BLaER1 treated with 17β-estradiol and CSF1 and Interleukin-3, amounts not matched to agents 10 nM and 100 nM (cell line): Measurements from ENCODE around the gene RBMS1.

Source experiments
- H3K27ac ChIP-seq, 11 experiments: shearing (Covaris generic); formaldehyde crosslinking; 2 replicates each; pipeline ENCODE4 v1.8.1; 2022
- H3K27me3 ChIP-seq, 11 experiments: shearing (Covaris generic); formaldehyde crosslinking; 2 replicates each; pipeline ENCODE4 v1.8.1; 2022
- H3K36me3 ChIP-seq, 11 experiments: shearing (Covaris generic); formaldehyde crosslinking; 2 replicates each; pipeline ENCODE4 v1.8.1; 2022
- H3K4me1 ChIP-seq, 10 experiments: shearing (Covaris generic); formaldehyde crosslinking; 2 replicates each; pipeline ENCODE4 v1.8.1; 2022
- H3K4me2 ChIP-seq, 11 experiments: shearing (Covaris generic); formaldehyde crosslinking; 2 replicates each; pipeline ENCODE4 v1.8.1; 2022
- H3K4me3 ChIP-seq, 10 experiments: shearing (Covaris generic); formaldehyde crosslinking; 2 replicates each; pipeline ENCODE4 v1.8.1; 2022
- H3K9ac ChIP-seq, 11 experiments: shearing (Covaris generic); formaldehyde crosslinking; 2 replicates each; pipeline ENCODE4 v1.8.1; 2022
- H3K9me3 ChIP-seq, 11 experiments: shearing (Covaris generic); formaldehyde crosslinking; replicated peaks in 1 of 11; 2 replicates each; pipeline ENCODE4 v1.8.1; 2022
- H4K20me1 ChIP-seq, 11 experiments: shearing (Covaris generic); formaldehyde crosslinking; 2 replicates each; pipeline ENCODE4 v1.8.1; 2022
- Cebpa-rat ChIP-seq, 11 experiments: shearing (Covaris generic); IDR thresholded peaks; 2 replicates each; pipeline ENCODE4 v1.8.1; 2022

RBMS1 gene

DNA sequence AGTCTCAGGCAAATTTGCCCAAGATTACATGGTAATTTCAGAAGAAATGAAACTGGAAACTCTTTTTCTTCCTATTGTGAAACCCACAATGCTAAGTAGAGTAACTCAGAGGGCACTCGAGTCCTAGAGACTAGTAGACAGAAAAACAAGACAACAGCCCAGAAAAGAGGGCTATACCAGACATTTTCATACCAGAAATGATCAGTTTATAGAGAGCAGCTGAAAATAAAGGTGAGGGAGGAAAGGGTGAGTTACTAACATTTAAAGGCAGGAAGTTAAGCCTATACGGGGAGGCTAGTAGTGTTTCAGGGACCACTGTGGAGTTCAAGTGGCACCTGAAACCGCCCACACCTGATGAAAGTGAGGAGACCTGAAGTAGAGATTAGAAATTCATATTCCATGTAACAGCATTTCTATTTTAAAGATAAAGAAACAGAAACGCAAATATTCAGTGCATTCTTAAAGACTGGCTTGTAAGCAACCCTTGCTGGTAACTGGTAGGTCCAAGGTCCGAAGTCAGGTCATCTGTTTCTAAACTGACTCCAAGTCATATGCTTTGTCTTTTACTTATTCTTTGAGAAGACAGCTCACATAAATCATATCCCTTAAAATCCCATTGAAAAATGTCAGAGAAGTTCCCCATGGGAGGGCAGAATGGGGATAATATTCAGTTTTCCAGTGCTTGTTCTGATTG is 148.4 kb downstream of the RBMS1 start:
- H3K36me3 ChIP-seq, result peaks cover 0 to 33% (median 4%) of the 10 kb centered on the region in 11 experiments; a peak in 9 of 22 replicates
- peak overlapping the region in 4 of 11 experiments; percentile 3 to 69 (median 36); a peak in 6 of 22 replicates for H3K4me2 ChIP-seq
- H3K4me1 ChIP-seq, result peaks cover 0 to 34% (median 2%) of the 10 kb centered on the region in 10 experiments; a peak in 6 of 20 replicates
- no peak overlapping the region for H3K27ac ChIP-seq
- peaks cover 0 to 99% (median 0%) of the 10 kb centered on the region in 11 experiments; a peak in 6 of 22 replicates for H4K20me1 ChIP-seq
- no peaks in the 10 kb centered on the region for H3K27me3 ChIP-seq
- no peak overlapping the region for H3K9ac ChIP-seq
- no peaks in the 10 kb centered on the region for H3K9me3 ChIP-seq
- H3K4me3 ChIP-seq, result no peak overlapping the region
- TF ChIP-seq Cebpa-rat (IDR thresholded peaks at IDR 0.05), result no peak

DNA sequence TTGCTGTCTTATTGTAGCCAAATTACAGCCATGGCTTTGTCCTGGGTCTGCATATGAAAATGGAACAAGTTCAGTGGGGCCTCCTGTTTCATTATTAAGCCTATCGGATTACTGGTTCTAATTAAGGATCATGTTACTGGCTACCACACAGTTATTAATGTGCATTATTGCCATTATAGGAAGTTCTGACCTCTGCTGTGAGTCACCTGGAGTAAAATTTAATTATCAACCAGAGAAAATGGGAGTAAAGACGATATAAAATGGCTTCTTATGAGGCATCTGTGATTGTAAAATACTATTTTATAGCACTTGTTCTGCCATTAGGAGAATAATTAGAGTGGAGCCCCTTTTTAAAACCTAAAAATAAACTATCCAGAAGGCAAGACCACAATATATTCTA is 150.2 kb downstream of the RBMS1 start:
- no peaks in the 10 kb centered on the region for H3K9me3 ChIP-seq
- H3K27ac ChIP-seq, result no peak overlapping the region

DNA sequence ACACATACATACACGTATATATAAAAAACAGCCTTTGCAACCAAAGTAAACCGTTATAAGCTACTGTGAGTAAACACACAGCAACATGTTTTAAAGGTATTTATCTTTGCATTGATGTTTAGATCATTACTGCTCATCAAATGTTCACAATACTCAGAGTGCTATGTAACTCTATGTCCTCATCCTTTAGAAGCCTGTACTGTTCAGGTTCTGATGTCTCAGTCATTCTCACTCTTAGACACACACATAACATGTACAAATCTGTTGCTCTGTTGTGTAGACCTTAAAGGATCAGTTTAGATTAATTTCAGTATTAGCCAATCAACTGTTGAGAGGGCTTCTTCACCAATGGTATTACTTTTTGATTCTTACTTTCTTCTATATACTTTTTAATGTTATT is 153.9 kb downstream of the RBMS1 start:
- TF ChIP-seq Cebpa-rat (IDR thresholded peaks at IDR 0.05), result no peak
- H3K4me3 ChIP-seq, result no peak overlapping the region
- peaks cover 0 to 95% (median 6%) of the 10 kb centered on the region in 11 experiments; a peak in 10 of 22 replicates for H4K20me1 ChIP-seq
- H3K27me3 ChIP-seq, result no peaks in the 10 kb centered on the region
- peaks cover 0 to 14% (median 0%) of the 10 kb centered on the region in 10 experiments; a peak in 6 of 20 replicates for H3K4me1 ChIP-seq
- no peak overlapping the region for H3K9ac ChIP-seq
- peaks cover 0 to 13% (median 0%) of the 10 kb centered on the region in 11 experiments; a peak in 4 of 22 replicates for H3K36me3 ChIP-seq
- no peak overlapping the region for H3K4me2 ChIP-seq
- no peaks in the 10 kb centered on the region for H3K9me3 ChIP-seq
- H3K27ac ChIP-seq, result no peak overlapping the region

More for the DNA sequence above, 150.2 kb downstream of the RBMS1 start:
- H3K4me1 ChIP-seq, result peaks cover 0 to 34% (median 2%) of the 10 kb centered on the region in 10 experiments; a peak in 6 of 20 replicates
- H3K27me3 ChIP-seq, result no peaks in the 10 kb centered on the region
- TF ChIP-seq Cebpa-rat (IDR thresholded peaks at IDR 0.05), result no peak
- no peak overlapping the region for H3K4me2 ChIP-seq
- H4K20me1 ChIP-seq, result peaks cover 0 to 99% (median 5%) of the 10 kb centered on the region in 11 experiments; a peak in 8 of 22 replicates
- H3K9ac ChIP-seq, result no peak overlapping the region
- peaks cover 0 to 21% (median 0%) of the 10 kb centered on the region in 11 experiments; a peak in 5 of 22 replicates for H3K36me3 ChIP-seq
- H3K4me3 ChIP-seq, result no peak overlapping the region

DNA sequence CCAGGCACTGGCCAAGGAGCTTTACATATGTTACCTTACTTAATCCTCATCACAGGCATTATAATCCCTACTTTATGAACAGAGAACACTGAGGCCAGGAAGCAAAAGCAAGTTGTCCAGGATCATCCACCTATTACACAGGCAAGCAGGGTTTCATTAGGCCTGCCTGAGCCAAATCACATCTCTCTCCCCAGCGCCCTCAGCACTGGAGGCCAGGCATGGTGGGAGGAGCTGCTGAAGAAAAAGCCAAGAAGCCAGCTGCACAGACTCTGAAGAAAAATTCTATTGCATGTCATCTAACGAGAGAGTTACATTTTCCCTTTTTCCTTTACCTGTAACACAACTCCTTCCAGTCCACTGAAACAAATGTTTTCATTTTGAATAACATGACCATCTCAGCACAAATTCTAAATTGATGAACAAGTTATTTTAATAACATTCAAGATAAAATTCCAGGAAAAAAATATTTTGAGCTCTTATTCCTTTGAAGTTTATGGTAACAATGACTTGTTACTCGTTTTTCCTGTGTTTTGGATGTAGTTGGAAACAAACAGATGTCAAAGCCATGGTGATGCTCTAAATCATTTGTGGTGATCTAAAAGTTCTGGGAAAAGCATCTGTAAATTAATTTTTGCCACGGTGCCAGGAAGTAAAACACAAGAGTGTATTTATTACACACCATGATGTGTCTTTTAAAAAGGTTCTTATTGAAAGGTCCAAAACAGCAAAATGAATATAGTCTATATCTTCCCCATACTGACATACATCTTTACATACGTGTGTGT is 154.5 kb downstream of the RBMS1 start:
- no peak for TF ChIP-seq Cebpa-rat (IDR thresholded peaks at IDR 0.05)
- H3K27me3 ChIP-seq, result no peaks in the 10 kb centered on the region
- H3K4me2 ChIP-seq, result no peak overlapping the region
- no peak overlapping the region for H3K4me3 ChIP-seq
- H3K9me3 ChIP-seq, result no peaks in the 10 kb centered on the region
- H3K27ac ChIP-seq, result no peak overlapping the region
- H3K4me1 ChIP-seq, result peaks cover 0 to 16% (median 0%) of the 10 kb centered on the region in 10 experiments; a peak in 6 of 20 replicates
- H3K36me3 ChIP-seq, result peaks cover 0 to 13% (median 0%) of the 10 kb centered on the region in 11 experiments; a peak in 4 of 22 replicates
- H4K20me1 ChIP-seq, result peaks cover 0 to 89% (median 6%) of the 10 kb centered on the region in 11 experiments; a peak in 10 of 22 replicates
- no peak overlapping the region for H3K9ac ChIP-seq

DNA sequence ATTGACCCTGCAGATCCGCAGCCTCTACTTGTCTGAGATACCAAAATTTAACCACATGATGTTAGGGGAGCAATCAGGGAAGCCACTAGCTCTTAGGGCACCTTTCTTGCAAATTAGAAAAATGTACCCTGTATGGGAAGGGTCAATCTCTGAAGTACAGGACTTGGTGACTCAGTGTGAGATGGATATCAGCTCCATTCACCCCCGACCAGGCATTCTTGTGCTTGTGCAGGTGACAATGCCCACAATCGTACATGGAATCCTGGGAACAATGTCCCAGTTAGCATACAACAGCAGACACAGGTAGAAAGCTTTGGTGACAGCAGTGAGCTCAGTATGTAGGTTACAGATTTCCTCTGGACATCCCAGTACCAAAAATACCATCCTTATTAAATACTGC is 155.9 kb downstream of the RBMS1 start:
- Histone ChIP-seq H3K36me3 (peaks cover 0 to 11% (median 0%) of the 10 kb centered on the region in 11 experiments; a peak in 4 of 22 replicates), H3K9ac (no peak overlapping the region), H3K27ac (no peak overlapping the region), H3K27me3 (no peaks in the 10 kb centered on the region), H3K4me2 (no peak overlapping the region), H4K20me1 (peaks cover 0 to 76% (median 6%) of the 10 kb centered on the region in 11 experiments; a peak in 10 of 22 replicates), H3K4me1 (peaks cover 0 to 30% (median 0%) of the 10 kb centered on the region in 10 experiments; a peak in 7 of 20 replicates), H3K9me3 (no peaks in the 10 kb centered on the region), H3K4me3 (no peak overlapping the region)
- no peak for TF ChIP-seq Cebpa-rat (IDR thresholded peaks at IDR 0.05)

DNA sequence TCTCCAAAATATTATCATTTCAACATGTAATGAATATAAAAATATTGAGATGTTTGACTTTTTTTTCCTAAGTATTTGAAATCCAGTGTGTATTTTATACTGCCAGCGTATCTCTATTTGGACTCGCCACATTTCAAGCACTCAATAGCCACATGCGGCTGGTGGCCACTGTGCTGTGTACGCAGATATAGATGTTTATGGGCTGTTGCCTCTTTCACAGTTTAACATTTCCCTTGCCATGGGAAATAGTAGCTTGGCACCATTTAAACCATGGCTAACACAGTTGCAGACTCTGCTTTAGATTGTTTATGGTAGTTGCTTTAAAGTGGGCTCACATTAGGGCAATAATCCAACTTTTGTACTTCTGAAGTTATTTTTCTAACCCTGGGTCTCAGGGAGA is 157.0 kb downstream of the RBMS1 start:
- Histone ChIP-seq H3K36me3 (peaks cover 0 to 6% (median 0%) of the 10 kb centered on the region in 11 experiments; a peak in 3 of 22 replicates), H4K20me1 (peaks cover 0 to 65% (median 3%) of the 10 kb centered on the region in 11 experiments; a peak in 10 of 22 replicates), H3K9me3 (no peaks in the 10 kb centered on the region), H3K27ac (no peak overlapping the region), H3K4me3 (no peak overlapping the region), H3K9ac (no peak overlapping the region), H3K27me3 (no peaks in the 10 kb centered on the region), H3K4me2 (no peak overlapping the region), H3K4me1 (peaks cover 6 to 41% (median 9%) of the 10 kb centered on the region in 10 experiments; a peak in 19 of 20 replicates)
- no peak for TF ChIP-seq Cebpa-rat (IDR thresholded peaks at IDR 0.05)

DNA sequence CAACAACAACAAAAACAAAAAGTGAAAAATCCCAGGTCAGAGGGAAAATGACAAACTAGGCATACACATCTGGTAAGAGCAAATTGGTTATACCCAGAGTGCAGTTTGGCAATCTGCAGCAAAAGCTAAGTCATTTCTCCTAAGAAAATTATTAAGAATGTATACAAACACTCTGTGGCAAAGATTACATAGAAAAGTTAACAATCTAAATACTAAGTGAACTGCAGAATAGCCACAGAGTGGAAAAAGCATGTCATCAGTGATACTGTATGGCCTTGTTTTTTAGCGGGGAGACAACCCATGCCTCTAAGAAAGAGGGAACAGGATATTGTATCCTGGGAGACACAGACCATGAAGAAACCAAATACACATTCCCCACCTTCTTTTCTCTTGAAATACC is 157.5 kb downstream of the RBMS1 start:
- peaks cover 6 to 46% (median 9%) of the 10 kb centered on the region in 10 experiments; a peak in 19 of 20 replicates for H3K4me1 ChIP-seq
- TF ChIP-seq Cebpa-rat (IDR thresholded peaks at IDR 0.05), result no peak

DNA sequence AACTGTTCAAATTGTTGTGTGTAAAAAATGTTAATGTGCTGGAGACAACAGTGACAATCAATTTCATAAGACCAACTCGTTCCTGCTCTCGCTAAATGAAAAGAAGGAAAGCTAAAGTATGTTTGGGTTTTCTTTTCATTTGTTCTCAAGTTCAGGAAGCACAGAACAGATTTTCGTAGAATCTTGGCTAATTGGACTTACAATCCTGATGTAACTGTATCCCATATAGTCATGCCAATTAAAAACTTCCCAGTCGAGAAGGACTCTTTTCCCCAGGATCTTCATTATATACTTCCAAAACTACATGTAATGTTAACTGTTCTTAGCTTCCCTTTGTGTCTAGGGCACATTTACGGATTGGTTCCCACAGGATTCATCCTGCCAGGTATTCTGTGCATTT is 158.2 kb downstream of the RBMS1 start:
- H3K36me3 ChIP-seq, result peaks cover 0 to 17% (median 5%) of the 10 kb centered on the region in 11 experiments; a peak in 9 of 22 replicates
- no peak overlapping the region for H3K4me3 ChIP-seq
- no peak overlapping the region for H3K9ac ChIP-seq
- no peaks in the 10 kb centered on the region for H3K27me3 ChIP-seq
- H4K20me1 ChIP-seq, result peaks cover 0 to 53% (median 3%) of the 10 kb centered on the region in 11 experiments; a peak in 10 of 22 replicates
- H3K4me1 ChIP-seq, result peaks cover 6 to 52% (median 9%) of the 10 kb centered on the region in 10 experiments; a peak in 19 of 20 replicates
- no peak for TF ChIP-seq Cebpa-rat (IDR thresholded peaks at IDR 0.05)
- no peaks in the 10 kb centered on the region for H3K9me3 ChIP-seq
- H3K4me2 ChIP-seq, result no peak overlapping the region
- H3K27ac ChIP-seq, result no peak overlapping the region

More for the DNA sequence above, 157.5 kb downstream of the RBMS1 start:
- H3K9me3 ChIP-seq, result no peaks in the 10 kb centered on the region
- H3K9ac ChIP-seq, result no peak overlapping the region
- no peaks in the 10 kb centered on the region for H3K27me3 ChIP-seq
- H3K27ac ChIP-seq, result no peak overlapping the region
- H4K20me1 ChIP-seq, result peaks cover 0 to 60% (median 3%) of the 10 kb centered on the region in 11 experiments; a peak in 10 of 22 replicates
- peaks cover 0 to 10% (median 2%) of the 10 kb centered on the region in 11 experiments; a peak in 8 of 22 replicates for H3K36me3 ChIP-seq
- H3K4me3 ChIP-seq, result no peak overlapping the region
- no peak overlapping the region for H3K4me2 ChIP-seq
